Brain microvascular endothelial cell (primary cell): ENCODE measurements around the gene CAMTA1.

ENCODE experiments used
- DNase-seq: peaks from one replicate; pipeline ENCODE4 v3.0.0-alpha.2; 2020
- H3K27ac ChIP-seq: fragments of 250-450 bp; sonication (Bioruptor Pico); 2 replicates; pipeline ENCODE4 v1.5.1; 2020; ENCODE audit warnings: mild to moderate bottlenecking, moderate library complexity
- H3K27me3 ChIP-seq: fragments of 250-450 bp; sonication (Bioruptor Pico); replicated peaks from 2 replicates; pipeline ENCODE4 v1.5.1; 2020; ENCODE audit warnings: mild to moderate bottlenecking
- H3K36me3 ChIP-seq: fragments of 250-450 bp; sonication (Bioruptor Pico); replicated peaks from 2 replicates; pipeline ENCODE4 v1.5.1; 2020; ENCODE audit warnings: mild to moderate bottlenecking
- H3K4me3 ChIP-seq: 2 replicates; pipeline ENCODE4 v1.5.1; 2011; ENCODE audit warnings: low read depth, mild to moderate bottlenecking, control low read depth, low read length, moderate library complexity
- CTCF ChIP-seq: IDR thresholded peaks from 2 replicates; pipeline ENCODE4 v1.5.1; 2011; ENCODE audit warnings: low read depth, mild to moderate bottlenecking, moderate library complexity, low read length, control low read depth, inconsistent platforms; ENCODE audit errors: missing control alignments
- in situ Hi-C: cut with HindIII; loops from 2 replicates; pipeline ENCODE4 v1.10.0; 2017; ENCODE audit warnings: low sequenced_read_pairs, low pct_ligation_motif_present

Gene CAMTA1

DNA sequence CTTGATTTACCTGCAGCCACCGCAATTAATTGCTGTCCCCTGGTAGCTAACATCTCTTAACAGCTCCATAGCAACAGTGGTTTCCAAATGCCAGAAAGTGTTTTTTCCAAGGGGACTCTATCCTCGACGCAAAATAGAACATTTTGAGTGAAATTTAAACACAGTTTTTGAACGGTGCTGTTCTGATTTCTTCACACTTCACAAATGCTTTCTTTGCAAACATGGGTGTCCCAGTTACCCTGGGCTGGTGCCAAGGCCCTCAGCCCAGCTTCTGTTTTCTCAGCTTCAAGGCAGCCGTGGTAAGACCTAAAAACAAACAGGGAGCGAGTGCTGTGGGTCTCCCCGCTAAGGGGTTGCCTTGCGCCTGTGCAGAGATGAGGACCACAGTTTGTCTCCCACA is 838.6 kb downstream of the CAMTA1 start:
- no peaks in the 10 kb centered on the region for H3K36me3 ChIP-seq
- H3K27me3 ChIP-seq = no peaks in the 10 kb centered on the region
- in situ Hi-C loops = no loop called here
- no peak for TF ChIP-seq CTCF
- DNase-seq = no peak
- H3K27ac ChIP-seq = no peak overlapping the region
- H3K4me3 ChIP-seq = no peak overlapping the region

DNA sequence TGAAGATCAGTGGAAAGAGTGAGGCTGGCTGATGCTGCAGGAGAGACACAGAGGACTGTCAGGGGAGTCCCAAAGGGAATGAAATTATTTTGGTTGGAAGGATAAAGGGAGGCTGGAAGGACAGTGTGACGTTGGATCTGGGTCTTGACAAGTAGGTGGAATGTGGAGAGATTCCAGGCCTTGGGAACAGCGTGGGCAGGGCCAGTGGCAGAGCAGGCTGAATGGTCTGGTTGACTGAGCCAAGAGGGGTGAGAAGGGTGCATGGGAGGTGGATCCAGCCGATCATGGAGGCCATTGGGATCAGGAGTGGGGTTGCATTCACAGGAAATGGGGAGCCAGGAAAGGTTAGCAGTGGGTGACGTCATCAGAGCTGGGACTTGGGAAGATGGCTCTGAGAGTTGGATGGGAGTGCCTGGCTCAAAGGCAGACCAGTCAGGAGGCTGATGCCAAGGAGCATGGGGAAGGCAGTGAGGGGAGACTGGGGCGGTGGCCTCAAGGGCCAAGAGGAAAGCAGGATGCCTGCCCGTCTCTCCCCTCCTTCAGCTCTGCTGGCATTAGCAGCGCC is 839.6 kb downstream of the CAMTA1 start:
- H3K27me3 ChIP-seq = no peaks in the 10 kb centered on the region
- H3K27ac ChIP-seq = no peak overlapping the region
- no peak for DNase-seq

GRCh38 chr1:7625401-7625800 is 840.1 kb downstream of the CAMTA1 start:
- DNase-seq = no peak
- no peak overlapping the region for H3K4me3 ChIP-seq
- H3K36me3 ChIP-seq = no peaks in the 10 kb centered on the region
- TF ChIP-seq CTCF = no peak
- no peaks in the 10 kb centered on the region for H3K27me3 ChIP-seq
- H3K27ac ChIP-seq = no peak overlapping the region
- in situ Hi-C loops = no loop called here

More for the DNA sequence above, 839.6 kb downstream of the CAMTA1 start:
- TF ChIP-seq CTCF = no peak
- in situ Hi-C loops = no loop called here
- Histone ChIP-seq H3K36me3 (no peaks in the 10 kb centered on the region), H3K4me3 (no peak overlapping the region)

GRCh38 chr1:7628273-7628672 is 843.0 kb downstream of the CAMTA1 start:
- in situ Hi-C loops = no loop called here
- TF ChIP-seq CTCF = no peak
- no peak overlapping the region for H3K4me3 ChIP-seq
- no peak for DNase-seq
- no peaks in the 10 kb centered on the region for H3K27me3 ChIP-seq
- H3K36me3 ChIP-seq = no peaks in the 10 kb centered on the region
- no peak overlapping the region for H3K27ac ChIP-seq

DNA sequence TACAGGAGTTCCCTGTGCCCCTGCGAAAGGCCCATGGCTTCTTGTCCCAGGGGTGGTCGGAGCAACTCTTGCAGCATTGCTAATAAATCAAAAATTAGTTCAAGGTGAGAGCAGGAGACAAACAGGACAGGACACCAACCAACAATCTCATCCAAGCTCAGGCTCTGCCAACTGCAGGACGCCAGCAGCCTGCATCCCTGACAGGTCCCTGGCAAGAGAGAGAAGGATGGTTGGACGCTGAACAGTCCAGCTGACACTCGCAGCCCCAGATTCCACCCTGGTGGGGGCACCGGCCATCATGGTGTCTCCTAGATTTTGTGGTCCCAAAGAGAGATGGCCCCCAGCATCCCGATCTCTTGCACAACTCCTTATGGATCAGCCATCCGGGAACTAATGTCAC is 843.8 kb downstream of the CAMTA1 start:
- in situ Hi-C loops = no loop called here
- no peak for DNase-seq
- H3K27ac ChIP-seq = no peak overlapping the region
- no peaks in the 10 kb centered on the region for H3K36me3 ChIP-seq
- H3K27me3 ChIP-seq = no peaks in the 10 kb centered on the region
- no peak for TF ChIP-seq CTCF
- no peak overlapping the region for H3K4me3 ChIP-seq
